DMS 273 (cell line): ENCODE data around the gene MT1F.
"Not testable (repeated sequence)": the region's sequence is repeated elsewhere in the genome, so short reads cannot be mapped to it uniquely, and the experiment has no call there.

Experiments used
- DNase-seq: peaks from one replicate; lab custom pipeline; 2025; ENCODE audit not compliant: unreplicated experiment; lab: John Stamatoyannopoulos, UW

The MT1F gene

GRCh38 chr16:56670620-56670934 is 12.8 kb downstream of the MT1F start:
- DNase-seq: no peak

GRCh38 chr16:56671691-56672090 is 13.9 kb downstream of the MT1F start:
- not testable (repeated sequence) for DNase-seq

GRCh38 chr16:56672171-56672570 is 14.4 kb downstream of the MT1F start:
- not testable (repeated sequence) for DNase-seq

GRCh38 chr16:56672761-56673536 is 15.2 kb downstream of the MT1F start:
- DNase-seq: no peak

GRCh38 chr16:56673921-56674320 is 16.2 kb downstream of the MT1F start:
- peak; percentile 54 for DNase-seq

- DNase-seq: not testable (repeated sequence)
These were observed 16.8 kb downstream of the MT1F start for GRCh38 chr16:56674570-56674969.

- DNase-seq: no peak
These were observed 18.0 kb downstream of the MT1F start for GRCh38 chr16:56675685-56676210.

GRCh38 chr16:56677474-56677873 is 19.7 kb downstream of the MT1F start:
- no peak for DNase-seq

- no peak for DNase-seq
These were observed 21.4 kb downstream of the MT1F start for GRCh38 chr16:56679078-56679730.

GRCh38 chr16:56679818-56680217 is 22.1 kb downstream of the MT1F start:
- DNase-seq: no peak

- peak; percentile 97 for DNase-seq
These were observed 24.4 kb downstream of the MT1F start, which contains the start of gene MT1X for GRCh38 chr16:56681939-56682702. MT1X (plus strand) TSS chr16:56682470; CDS start chr16:56682541, 71 bp downstream.

GRCh38 chr16:56682703-56683397 is 25.1 kb downstream of the MT1F start:
- DNase-seq: peak; percentile 55

GRCh38 chr16:56683424-56684172 is 25.8 kb downstream of the MT1F start:
- DNase-seq: peak; percentile 43

- no peak for DNase-seq
These were observed 26.6 kb downstream of the MT1F start for GRCh38 chr16:56684256-56684925.

GRCh38 chr16:56684926-56685590 is 27.3 kb downstream of the MT1F start:
- DNase-seq: no peak

GRCh38 chr16:56686758-56687157 is 29.0 kb downstream of the MT1F start:
- no peak for DNase-seq

- peak; percentile 70 for DNase-seq
These were observed 31.0 kb downstream of the MT1F start for GRCh38 chr16:56688762-56689161.

GRCh38 chr16:56689171-56689570 is 31.4 kb downstream of the MT1F start:
- DNase-seq: peak; percentile 40
